HG03442 (cell line): Measurements from ENCODE around the gene TRMU.

Source experiments
- ATAC-seq: cut with Tn5 transposase; IDR thresholded peaks from one replicate; pipeline ENCODE4 v1.9.1; 2021; ENCODE audit warnings: mild to moderate bottlenecking, moderate library complexity; ENCODE audit not compliant: unreplicated experiment

Gene TRMU

GRCh38 chr22:46336119-46337078 lies 885 bp downstream of the TRMU start:
- ATAC-seq, result peak; percentile 9

DNA sequence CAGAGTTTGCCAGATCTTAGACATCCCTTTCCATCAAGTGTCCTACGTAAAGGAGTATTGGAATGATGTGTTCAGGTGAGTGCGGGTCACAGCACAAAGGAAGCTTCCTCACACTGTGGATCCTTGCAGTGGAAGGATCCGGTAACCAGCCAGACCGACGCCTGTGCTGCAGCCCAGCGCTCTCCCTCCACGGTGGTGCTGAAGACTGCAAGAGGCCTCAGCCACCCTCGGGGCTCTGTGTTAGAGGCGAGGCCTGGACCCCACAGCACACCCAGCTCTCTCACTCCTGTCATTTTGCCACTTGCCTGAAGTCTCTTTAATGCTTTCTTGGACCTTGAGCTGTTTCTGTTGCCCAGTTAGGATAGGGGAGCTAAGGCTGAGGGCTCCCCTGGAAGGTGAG lies 2.4 kb downstream of the TRMU start:
- no peak for ATAC-seq

DNA sequence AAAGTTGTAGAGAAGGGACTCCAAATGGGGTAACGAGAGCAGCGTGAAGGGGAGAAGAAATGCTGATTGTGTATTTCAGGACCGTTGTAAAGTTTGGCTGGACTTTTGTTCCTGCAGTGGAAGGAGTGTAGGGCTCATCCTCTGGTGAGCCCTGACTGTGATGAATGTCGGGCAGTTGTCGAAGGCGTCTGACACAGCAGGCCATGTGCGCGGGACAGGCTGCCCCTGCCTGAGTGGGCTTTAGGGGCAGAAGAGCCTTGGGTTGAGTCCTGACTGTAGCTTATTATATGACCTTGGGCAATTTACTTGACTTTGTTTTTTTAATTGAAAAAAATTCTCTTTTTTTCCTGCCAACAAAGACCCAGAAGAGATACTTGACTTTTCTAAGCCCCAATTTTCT lies 3.1 kb downstream of the TRMU start:
- ATAC-seq, result no peak

GRCh38 chr22:46339956-46340355 lies 4.4 kb downstream of the TRMU start:
- no peak for ATAC-seq

DNA sequence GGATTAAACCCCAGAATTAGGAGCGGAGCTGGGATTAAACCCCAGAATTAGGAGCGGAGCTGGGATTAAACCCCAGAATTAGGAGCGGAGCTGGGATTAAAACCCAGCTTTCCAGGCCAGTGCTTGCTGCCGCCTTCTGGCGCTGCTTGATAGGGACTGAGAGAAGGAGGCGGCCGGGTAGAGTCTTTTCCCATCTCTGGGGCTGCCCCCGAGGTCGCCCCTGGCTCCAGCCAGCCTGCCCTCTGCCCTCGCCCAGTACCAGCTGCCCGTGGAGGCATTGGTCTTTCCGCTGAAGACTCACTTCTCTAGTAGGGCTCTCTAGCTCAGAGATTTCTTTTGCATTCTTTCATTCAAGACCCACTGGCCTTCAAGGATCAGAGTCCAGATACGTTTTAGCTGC lies 5.2 kb downstream of the TRMU start:
- no peak for ATAC-seq

- no peak for ATAC-seq
Observed at GRCh38 chr22:46346680-46347405, 11.3 kb downstream of the TRMU start.

- ATAC-seq, result no peak
Observed at GRCh38 chr22:46347646-46348045, 12.1 kb downstream of the TRMU start.

DNA sequence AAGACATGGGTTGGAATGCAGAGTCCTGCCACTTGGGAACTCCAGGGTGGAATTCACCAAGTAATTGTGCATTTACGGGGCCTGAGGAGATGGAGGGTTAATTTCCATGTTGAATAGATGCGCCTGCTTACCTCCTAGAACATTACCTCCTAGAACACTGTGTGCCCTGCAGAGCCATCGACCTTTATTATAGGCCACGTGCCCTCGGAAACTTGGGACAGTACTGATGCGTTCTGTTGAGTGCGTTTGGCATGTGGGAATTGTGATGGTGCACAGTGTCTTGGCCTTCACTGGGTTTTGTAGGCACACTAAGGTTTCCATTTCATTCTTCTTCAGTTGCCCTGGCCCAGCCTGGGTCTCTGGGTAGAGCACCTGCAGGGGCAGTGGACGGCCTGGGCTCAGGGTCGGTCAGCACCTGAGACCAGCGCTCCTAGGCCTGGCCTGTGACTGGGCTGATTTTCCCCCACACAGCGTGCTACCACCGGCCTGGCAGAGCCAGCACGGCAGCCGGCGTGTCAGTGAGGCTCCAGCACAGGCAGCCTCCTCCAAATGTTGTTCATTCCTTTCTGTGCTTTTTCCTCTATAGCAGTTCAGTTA lies 12.7 kb downstream of the TRMU start:
- no peak for ATAC-seq

- no peak for ATAC-seq
Observed at GRCh38 chr22:46349238-46349637, 13.7 kb downstream of the TRMU start.

DNA sequence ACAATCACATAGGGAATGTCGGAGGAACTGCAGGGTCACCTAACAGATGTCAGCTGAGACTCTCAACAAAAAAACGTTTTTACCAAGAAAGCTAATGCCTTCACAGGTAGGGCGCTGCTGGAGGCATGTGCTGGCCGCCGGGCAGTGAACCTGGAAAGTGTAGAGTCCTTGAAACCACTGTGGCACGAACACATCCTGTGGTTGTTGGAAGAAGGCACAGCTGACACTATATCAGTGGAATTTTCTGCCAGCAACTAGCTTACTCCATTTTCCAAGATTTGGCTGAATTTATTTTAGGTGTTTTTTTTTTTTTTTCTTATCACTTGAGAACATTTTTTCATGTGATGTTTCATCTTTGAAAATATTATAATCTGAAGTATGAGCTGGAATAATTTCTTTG lies 14.2 kb downstream of the TRMU start:
- no peak for ATAC-seq

DNA sequence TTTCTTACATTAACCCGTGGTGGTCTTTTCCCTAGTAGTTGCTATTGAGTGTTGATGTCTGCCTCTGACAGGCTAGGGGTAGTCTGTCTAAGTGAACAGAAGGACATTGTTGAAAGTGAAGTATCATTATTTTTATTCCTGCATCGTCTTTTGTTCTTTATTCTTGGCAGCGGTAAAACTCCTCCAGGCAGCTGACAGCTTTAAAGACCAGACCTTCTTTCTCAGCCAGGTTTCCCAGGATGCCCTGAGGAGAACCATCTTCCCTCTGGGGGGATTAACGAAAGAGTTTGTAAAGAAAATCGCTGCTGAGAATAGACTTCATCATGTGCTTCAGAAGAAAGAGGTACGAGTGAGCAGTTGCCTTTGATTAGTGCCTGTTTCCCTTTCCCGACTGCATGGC lies 14.6 kb downstream of the TRMU start:
- no peak for ATAC-seq

DNA sequence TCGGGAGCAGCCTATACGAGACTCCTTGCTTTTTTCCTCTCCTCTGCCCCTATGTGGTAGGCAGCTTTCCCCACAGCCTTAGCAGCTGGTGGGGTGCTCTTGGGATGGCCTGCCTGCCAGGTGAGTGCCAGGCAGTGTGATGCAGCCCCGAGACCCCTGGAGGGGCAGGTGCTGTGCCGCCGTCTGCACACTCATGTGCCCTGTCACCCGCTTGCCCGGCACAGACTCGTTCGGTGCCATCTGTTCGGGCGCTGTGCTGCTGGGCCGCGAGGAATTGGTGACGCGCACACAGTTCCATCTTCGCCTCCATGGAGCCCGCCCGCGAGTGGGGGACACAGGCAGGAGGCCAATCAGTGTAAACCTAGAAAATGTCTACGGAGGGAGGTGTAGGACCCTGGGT lies 15.1 kb downstream of the TRMU start:
- no peak for ATAC-seq

- ATAC-seq, result no peak
Observed at GRCh38 chr22:46351131-46351735, 15.7 kb downstream of the TRMU start.

GRCh38 chr22:46351767-46352166 lies 16.3 kb downstream of the TRMU start:
- no peak for ATAC-seq

DNA sequence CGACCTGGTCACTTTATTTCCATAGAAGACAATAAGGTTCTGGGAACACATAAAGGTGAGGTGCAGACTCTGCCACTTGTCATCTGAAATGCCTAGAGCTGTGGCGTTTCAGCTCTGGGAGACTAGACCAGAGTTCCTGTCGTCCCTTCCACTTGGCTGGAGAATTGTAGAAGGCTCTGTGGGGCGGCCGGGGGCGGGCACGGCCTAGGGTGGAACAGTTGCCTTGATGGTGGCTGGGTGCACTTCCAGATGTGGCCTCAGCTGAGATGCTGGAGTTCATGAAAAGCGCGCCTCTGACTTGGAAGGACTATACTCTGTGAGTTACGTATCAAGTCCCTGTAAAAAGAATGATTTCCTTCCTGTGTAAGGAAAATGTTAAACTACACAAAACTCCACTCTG lies 16.8 kb downstream of the TRMU start:
- no peak for ATAC-seq

DNA sequence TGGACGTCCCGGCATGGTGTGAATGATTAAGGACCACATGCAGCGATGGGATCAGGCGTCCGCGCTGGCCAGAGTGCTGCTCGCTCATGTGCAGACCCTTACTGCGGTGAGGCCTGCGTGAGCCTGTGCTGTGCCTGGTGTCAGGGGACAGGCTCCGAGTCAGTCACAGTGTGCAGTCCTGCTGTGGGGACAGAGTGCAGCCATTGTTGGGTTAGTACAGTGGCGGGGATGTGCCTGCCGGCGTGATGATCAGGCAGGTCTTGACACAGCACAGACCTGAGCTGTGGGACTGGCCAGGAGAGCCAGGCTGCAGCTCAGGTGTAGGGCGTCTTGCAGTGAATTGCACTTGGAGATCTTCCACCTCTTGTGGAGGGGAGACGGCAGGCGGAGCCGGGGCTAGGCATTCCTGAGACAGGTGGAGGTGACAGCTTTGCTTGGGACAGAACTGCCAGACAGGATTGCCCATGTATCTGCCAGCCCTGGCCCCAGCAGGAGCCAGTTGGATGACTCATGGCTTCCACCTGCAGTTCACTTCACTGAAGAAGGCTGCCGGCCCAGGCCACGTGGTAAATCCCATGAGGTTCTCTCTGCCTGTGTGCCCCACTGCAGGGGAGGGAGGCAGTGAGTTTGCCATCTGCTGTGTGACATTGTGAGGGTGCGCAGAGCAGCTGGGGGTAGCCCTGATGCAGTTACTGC lies 17.3 kb downstream of the TRMU start:
- ATAC-seq, result no peak

DNA sequence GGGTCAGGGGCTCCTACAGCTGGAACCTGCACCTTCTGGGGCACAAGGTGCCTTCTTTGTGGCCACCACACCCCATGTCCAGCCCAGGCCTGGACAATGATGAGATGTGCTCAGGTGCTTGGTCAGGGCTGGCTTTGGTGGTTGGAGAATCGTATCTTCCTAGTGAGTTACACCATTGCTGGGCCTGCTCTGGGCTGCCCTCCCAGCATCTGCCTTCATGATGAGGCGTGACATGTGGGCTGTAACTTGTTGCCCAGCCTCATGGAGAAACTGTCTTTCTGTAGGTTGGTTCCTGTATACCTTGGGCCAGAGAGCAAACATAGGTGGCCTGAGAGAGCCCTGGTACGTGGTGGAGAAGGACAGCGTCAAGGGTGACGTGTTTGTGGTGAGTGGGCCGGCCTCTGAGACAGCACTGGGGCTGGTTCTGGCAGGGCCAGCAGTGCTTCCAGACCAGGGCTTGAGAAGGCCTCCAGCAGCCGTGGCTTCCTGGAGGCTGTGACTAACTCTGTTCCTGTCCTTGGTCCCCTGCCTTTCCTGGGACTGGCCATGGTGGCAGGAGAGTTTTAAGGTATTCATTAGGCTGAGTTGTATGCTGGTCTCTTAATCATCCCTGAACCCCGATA lies 18.1 kb downstream of the TRMU start:
- ATAC-seq, result no peak

- no peak for ATAC-seq
Observed at GRCh38 chr22:46354176-46354992, 18.9 kb downstream of the TRMU start.

GRCh38 chr22:46354993-46355305 lies 19.4 kb downstream of the TRMU start:
- ATAC-seq, result no peak
